Kidney capillary endothelial cell (primary cell): ENCODE results near the gene ASIC3.
"Not testable (repeated sequence)": the region's sequence is repeated elsewhere in the genome, so short reads cannot be mapped to it uniquely, and the experiment has no call there.

Experiments used
- DNase-seq: peaks from one replicate; pipeline ENCODE4 v3.0.0-alpha.2; 2018; ENCODE audit warnings: low spot score

The ASIC3 gene

DNA sequence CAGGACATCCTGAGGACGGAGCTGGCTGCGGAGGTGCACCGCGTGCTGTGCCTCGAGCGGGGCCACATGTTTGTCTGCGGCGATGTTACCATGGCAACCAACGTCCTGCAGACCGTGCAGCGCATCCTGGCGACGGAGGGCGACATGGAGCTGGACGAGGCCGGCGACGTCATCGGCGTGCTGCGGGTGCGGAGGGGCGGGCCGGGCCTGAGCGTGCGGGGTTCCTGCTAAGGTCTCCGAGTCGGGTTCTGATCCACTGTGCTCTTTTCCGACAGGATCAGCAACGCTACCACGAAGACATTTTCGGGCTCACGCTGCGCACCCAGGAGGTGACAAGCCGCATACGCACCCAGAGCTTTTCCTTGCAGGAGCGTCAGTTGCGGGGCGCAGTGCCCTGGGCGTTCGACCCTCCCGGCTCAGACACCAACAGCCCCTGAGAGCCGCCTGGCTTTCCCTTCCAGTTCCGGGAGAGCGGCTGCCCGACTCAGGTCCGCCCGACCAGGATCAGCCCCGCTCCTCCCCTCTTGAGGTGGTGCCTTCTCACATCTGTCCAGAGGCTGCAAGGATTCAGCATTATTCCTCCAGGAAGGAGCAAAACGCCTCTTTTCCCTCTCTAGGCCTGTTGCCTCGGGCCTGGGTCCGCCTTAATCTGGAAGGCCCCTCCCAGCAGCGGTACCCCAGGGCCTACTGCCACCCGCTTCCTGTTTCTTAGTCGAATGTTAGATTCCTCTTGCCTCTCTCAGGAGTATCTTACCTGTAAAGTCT lies 34.4 kb upstream of the ASIC3 start:
- DNase-seq, result no peak

DNA sequence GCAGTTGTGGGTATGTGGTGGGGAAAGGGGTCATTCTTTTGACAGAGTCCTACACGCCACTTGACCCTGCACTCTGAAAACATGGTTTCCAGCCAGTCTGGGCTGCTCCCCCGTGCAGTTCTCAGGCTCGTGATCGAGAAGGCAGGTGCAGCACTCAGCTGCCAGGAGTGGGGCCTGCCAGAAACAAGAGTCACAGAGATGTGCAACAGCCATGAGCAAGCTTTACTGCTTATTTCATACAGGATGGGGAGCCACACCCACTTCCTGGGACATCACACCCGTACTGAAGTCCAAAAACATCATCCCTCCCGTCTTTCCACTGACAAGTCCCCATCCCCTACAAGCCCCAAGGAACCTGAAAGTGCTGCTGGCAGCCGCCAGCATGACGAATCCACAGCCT lies 33.4 kb upstream of the ASIC3 start:
- DNase-seq, result no peak

DNA sequence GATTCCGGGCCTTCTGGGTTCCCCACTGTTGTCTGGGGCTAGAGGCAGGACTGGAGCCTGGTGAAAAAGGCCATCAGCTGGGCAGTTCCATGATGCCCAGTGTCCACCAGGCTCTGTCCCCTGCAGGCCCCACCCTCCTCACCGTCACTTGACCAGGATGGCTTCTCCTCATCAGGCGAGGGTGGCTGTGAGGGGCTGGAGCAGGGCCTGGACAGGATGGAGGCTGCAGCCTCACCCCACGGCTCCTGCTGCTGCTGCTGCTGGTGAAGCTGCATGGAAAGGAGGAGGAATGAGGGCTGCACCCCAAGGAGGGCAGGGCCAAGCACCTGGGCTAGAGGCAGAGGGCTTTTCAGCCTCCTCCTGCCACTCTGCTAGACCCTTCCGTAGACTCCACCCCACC lies 32.4 kb upstream of the ASIC3 start:
- DNase-seq, result no peak

DNA sequence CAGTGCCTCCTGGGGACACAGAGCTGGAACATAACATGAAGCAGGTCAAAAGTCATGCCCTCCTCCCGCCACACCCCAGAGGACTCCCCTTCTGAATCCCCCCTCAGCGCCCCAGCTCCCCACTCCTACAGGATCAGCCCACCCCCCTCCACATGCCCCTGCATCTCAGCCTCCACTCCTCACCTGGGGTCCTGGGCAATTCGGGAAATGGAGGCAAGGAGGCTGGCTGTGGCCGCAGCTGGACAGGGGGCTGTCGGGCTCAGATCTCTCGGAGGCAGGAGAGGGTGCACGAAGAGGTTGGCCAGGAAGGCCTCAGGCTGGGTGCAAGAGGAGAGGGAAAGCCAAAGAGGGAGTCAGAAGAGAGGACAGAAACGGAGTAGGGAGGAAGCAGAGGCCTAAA lies 31.8 kb upstream of the ASIC3 start:
- no peak for DNase-seq

DNA sequence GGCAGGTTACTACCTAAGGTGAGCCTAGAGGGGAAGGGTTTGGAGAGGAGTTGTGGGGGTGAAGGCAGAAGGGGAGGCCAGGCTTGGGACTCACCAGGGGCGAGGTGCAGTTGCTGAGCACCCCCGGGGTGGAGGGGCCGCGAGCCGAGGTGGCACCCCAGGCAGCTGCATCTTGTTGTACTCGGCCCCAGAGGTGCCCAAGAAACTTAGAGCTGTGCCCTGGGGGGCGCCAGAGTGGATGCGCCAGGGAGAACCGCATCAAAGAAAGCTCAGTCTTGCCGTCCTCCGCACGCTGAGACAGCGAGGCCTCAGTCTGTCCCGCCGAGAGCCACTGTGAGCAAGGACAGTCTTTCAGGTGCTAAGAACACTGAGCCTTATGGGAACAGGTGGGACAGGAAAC lies 31.4 kb upstream of the ASIC3 start:
- no peak for DNase-seq

DNA sequence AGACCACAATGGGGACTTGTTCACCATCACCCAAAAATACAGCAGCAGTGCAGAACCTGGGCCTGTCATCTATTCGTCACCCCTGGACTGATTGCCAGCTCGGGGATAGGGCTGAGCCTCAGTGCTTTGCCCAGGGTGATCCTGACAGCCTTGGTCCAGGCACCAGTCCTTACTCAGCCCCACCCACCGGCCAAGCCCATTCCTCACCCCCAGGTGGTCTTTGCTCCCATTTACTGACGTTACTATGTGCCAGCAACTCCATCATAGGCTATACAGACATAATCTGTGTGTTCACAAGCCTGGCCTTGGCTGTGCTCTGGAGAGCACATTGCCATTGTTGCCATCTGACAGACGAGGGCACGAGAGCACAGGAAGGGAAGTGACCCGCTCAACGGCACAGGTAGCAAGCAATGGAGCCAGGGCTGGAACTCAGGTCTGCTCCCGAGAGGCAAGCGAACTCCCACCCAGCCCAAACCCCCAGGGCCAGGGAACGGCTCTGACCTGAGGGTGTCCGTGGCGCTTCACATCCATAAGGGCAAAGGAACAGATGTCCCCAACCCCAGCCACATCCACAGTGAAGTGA lies 30.9 kb upstream of the ASIC3 start:
- DNase-seq, result no peak

DNA sequence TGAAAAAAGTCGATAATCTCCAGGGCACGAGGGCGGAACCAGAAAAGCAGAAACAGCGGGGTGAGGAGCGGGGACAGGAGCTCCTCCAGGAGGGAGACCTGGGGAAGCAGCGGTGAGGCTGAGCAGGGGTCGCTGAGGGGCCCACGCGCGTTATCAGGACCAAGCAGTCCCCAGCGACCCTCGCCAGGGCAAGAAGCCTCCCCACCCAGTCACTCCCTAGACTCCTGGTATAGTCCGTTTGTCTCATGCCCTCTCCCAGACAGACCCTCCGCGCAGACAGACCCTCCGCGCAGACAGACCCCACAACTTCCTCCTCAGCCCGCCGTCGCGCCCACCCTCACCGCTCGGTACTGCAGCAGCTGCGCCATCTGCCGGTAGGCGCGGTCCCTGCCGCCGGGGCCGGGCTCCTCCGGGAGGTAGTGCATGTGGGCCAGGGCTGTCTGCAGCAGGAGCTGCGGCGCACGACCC lies 30.3 kb upstream of the ASIC3 start:
- no peak for DNase-seq

DNA sequence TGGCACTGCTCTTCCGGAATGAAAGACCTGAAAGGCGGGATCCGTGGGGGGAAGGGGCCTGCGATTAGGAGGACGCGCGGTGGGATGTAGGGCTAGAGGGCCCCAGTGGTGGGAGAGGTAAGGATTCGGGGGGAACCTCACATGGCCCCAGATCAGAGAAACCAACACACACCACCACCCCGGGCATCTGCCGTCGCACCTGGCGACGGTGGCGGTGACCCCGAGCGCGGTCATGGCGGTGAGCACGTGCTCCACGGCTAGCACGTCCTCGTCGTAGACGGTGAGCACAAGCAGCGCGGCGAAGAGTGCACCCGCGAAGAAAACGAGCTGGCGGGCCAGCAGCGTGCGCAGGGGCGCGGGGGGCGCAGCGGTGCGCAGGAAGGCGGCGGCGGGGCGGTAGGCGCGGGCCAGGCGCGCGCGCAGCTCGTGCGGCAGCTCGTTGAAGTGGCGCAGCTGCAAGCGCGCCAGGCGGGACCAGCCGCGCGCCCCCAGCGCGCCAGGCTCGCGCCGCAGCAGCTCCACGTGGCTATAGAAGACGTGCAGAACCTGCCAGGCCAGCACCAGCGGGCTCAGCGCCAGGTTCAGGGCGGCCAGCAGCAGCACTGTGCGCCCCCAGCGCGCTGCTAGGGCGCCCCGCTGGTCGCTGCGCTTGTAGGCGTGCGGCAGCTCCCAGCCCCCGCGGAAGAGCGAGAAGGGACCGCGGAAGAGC lies 29.8 kb upstream of the ASIC3 start:
- no peak for DNase-seq

DNA sequence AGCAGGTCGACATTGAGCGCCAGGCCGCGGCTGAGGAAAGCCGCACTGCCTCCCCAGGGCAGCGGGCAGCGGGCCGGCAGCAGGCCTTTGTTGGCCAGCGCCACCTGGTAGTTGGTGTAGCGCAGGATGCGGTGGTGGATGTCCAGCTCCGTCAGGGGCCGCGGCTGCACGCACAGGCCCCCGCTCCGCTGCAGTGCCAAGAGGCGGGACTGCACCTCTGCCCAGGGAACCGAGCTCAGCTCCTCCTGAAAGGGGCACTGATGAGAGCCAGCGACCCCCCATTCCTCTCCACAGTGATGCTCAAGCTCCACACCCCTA lies 29.2 kb upstream of the ASIC3 start:
- DNase-seq, result no peak

DNA sequence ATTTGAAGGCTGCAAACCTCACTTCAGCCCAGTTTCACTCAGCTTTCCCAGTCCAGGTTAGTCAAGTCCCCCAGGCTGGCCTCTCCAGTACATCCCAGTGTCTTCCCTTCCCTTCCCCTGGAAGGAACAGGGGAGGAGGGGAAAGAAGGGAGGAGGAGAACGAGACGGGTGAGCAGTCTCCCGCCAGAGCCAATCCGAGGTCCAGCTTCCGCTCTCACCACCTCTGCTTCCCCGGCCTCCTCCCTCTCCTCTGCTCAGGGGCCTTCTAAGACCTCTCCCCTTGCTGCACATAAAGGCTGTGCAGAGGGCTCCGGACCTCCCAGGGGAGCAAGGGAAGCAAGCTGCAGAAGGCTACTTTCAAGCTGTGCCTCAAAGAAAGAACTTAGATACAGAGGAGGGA lies 28.1 kb upstream of the ASIC3 start:
- DNase-seq, result no peak

DNA sequence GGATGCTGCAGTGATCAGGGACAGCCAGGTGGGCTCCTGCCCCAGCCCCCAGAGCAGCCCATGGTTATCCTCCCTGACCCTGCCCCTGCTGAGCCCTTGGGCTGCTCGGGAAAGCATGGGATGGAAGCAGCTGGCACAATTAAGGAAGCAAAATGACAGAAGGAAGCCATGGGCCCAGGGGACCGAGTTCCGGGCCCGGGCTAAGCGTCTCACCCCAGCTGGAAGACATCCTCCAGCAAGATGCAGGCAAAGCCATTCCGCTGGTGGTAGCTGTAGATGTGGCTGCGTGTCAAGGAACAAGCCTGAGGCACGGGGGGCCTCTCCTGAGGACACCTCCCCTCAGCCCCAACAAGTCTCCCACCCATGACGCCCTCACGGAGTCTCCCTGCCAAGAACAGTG lies 25.1 kb upstream of the ASIC3 start:
- no peak for DNase-seq

DNA sequence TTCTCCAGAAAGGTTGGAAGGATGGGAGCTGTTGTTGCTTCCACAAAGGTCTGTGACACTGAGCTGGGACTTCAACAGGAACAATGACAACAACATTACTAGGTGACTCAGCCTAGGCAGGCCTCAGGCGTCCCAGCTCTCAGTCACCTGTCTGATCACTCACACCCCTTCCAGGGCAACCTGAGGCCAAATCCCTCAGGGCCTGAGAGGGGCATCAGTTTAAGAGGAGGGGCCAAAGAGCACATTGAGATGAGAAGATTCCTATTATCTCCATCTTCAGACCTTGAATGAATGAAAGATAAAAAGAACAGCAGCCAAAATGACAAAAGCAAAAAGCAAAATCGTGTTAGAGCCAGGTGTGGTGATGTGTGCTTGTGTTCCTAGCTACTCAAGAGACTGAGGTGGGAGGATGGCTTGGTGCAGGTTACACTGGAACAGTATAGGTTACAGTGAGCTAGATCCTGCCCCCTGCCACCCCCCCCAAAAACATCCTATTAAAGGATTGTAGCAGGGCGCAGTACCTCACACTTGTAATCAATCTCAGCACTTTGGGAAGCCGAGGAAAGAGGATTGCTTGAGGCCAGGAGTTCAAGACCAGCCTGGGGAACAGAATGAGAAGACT lies 23.8 kb upstream of the ASIC3 start, which contains the start of gene ATG9B:
Gene ATG9B (minus strand): TSS at position 60 of the 622 bp plus-strand sequence. CDS start 71 bp downstream, outside the sequence.
- no peak for DNase-seq

DNA sequence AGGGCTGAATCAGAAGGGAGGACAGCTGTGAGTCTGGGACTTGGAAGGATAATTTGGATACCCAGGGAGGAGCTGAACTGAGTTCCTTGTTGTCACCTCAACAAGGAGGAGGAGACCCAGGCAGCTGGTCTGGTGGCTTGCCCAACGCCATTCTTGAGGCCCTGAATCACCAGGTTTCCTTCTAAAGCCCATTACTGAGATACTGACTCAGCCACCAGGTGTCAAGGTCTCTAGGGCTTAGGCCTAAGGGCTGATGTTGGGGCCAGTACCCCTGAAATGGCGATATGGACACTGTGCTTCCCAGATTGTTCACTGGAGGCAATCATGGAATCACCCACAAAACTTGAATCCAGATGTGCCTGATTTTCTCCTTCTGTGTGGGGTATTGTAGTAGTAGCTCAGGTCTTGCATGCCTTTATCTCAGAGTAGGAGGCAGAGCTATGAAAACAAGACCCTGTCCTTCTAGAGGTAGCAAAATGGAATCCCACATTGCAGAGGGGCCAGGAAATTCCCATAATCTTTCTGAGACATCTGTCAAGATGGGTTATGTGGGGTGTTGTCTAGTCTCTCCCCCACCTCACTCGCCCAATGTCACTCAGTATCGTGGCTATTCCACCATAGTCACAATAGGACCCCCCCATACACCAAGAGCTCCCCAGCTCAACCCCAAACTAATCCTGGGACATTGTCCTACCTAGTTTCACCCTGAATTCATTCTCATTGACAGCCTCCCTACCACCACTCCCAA lies 22.2 kb upstream of the ASIC3 start:
- no peak for DNase-seq

DNA sequence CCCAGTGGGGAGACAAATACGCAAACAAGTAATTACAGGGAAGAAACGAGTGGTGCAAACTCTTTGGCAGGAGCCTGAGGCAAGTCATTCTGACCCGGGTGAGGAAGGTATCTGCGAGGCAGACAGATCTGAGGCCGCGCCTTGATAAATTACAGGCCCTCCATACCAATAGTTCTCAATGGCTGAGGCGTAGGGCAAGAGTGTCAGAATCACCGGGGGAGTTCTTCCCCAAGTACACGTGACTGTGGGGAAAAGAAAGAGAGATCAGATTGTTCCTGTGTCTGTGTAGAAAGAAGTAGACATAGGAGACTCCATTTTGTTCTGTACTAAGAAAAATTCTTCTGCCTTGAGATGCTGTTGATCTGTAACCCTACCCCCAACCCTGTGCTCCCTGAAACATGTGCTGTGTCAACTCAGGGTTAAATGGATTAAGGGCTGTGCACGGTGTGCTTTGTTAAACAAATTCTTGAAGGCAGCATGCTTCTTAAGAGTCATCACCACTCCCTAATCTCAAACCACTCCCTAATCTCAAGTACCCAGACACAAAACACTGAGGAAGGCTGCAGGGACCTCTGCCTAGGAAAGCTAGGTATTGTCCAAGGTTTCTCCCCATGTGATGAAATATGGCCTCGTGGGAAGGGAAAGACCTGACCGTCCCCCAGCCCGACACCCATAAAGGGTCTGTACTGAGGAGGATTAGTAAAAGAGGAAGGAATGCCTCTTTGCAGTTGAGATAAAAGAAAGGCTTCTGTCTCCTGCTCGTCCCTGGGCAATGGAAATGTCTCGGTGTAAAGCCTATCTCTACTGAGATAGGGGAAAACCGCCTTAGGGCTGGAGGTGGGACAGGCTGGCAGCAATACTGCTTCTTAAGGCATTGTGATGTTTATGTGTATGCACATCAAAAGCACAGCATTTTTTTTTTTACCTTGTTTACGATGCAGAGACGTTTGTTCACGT lies 21.3 kb upstream of the ASIC3 start:
- not testable (repeated sequence) for DNase-seq

DNA sequence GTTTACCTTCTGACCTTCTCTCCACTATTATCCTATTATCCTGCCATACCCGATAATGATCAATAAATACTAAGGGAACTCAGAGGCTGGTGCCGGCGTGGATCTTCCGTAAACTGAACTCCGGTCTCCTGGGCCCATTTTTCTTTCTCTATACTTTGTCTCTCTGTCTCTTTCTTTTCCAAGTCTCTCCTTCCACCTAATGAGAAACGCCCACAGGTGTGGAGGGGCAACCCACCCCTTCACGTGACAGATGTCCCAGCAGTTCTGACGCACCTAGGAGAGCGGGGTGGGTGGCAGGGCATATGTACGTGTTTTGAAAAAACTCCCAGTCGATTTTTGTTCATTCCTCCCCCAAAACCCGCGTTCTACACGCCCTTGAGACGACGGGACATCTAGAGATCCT lies 20.6 kb upstream of the ASIC3 start:
- DNase-seq, result not testable (repeated sequence)

DNA sequence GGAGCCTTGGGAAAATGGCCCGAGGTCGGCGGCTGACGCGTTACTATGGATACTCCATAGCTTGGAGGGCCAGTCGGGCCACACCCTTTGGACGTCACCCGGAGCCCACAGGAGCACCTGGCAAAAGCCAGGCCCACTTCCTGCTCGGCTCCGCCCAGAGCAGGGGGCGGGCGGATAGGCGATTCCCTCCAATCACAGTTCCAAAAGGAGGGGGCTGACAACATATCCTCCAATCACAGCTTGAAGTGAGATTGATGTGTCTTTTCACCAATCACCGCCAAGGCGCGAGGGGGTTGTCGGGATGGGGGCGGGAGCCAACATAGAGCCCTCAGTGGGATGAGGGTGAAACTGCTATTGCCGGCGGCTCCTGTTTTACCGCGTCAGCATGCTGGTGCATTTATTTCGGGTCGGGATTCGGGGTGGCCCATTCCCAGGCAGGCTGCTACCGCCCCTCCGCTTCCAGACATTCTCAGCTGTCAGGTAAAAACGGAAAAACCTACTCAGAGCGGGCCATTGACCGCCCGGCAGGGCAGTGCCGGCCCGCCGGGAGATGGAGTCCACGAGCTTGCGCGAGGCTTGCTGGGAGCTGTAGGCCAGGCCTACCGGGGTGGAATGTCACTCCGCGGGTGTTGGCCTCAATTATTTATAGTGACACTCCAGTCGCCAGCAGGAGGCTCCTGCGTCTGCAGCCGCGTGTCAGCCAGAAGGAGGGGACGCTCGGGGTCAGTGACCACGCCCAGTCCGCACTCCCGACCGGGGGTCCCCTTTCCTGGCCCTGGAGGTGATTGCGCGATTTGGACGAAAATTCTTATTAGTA lies 20.0 kb upstream of the ASIC3 start, which contains the start of gene ABCB8:
Gene ABCB8 (plus strand): TSS at position 320 of the 817 bp plus-strand sequence. CDS start 66 bp downstream, at position 386.
- peak; percentile 98 for DNase-seq

DNA sequence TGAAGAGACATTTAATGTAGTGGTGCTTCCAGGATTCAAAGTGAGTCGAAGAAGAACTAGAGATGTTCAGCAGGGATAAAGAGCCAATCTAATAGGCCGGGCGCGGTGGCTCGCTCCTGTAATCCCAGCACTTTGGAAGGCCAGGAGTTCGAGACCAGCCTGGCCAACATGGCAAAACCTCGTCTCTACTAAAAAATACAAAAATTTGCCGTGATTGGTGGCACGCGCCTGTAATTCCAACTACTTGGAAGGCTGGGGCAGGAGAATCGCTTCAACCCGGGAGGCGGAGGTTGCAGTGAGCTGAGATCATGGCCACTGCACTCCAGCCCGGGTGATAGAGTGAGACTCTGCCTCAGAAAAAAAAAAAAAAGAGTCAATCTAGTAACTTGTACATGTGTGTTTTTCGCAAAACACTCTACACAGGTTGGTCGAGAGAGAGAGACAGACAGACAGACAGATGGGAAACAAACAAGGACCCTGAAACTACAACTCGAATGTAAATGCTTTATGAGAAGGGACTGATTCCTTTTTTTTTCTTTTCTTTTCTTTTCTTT lies 19.3 kb upstream of the ASIC3 start:
- no peak for DNase-seq

DNA sequence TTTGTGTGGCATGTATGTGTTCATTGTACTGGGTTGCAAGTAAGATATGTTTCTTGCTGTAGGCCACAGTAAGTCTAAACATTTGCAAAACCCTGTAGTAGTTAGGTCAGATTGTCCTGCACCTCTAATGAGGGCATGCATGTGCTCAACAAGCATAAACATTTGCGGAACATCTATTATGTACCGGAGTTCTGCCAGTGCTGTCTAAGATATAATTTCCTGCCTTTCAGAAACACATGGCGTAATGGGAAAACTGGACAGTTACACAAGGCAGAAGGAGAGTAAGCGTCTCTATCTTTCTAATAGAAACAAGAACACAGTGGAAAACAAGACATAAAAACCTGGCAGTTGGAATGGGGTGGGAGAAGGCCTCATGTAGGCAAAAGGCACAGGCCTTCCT lies 17.3 kb upstream of the ASIC3 start:
- DNase-seq, result no peak
